Trophoblast cell (in vitro differentiated cells and primary cell): ENCODE results near the gene DNM1.

Experiments used
- DNase-seq, 2 donors: peaks; one replicate each; pipeline ENCODE4 v3.0.0-alpha.2; 2016
- H2AFZ ChIP-seq: 2 replicates; pipeline ENCODE4 v1.6.1; 2013; ENCODE audit warnings: low read length, moderate library complexity, mild to moderate bottlenecking; ENCODE audit not compliant: insufficient read depth, poor library complexity
- H2AK5ac ChIP-seq: 2 replicates; pipeline ENCODE4 v1.6.1; 2013; ENCODE audit warnings: mild to moderate bottlenecking, low read length
- H2BK120ac ChIP-seq: 2 replicates; pipeline ENCODE4 v1.6.1; 2013; ENCODE audit warnings: low read length, mild to moderate bottlenecking, moderate library complexity; ENCODE audit not compliant: insufficient read depth, poor library complexity
- H2BK12ac ChIP-seq: 2 replicates; pipeline ENCODE4 v1.6.1; 2013; ENCODE audit warnings: mild to moderate bottlenecking, low read length, moderate library complexity
- H2BK5ac ChIP-seq: 2 replicates; pipeline ENCODE4 v1.6.1; 2013; ENCODE audit warnings: low read length, low read depth, moderate library complexity, mild to moderate bottlenecking; ENCODE audit not compliant: poor library complexity
- H3K14ac ChIP-seq: 2 replicates; pipeline ENCODE4 v1.6.1; 2013; ENCODE audit warnings: mild to moderate bottlenecking, low read length
- H3K18ac ChIP-seq: 2 replicates; pipeline ENCODE4 v1.6.1; 2013; ENCODE audit warnings: mild to moderate bottlenecking, low read length
- H3K23ac ChIP-seq: 2 replicates; pipeline ENCODE4 v1.6.1; 2013; ENCODE audit warnings: low read length
- H3K27ac ChIP-seq: 2 replicates; pipeline ENCODE4 v1.5.1; 2013; ENCODE audit warnings: low read depth, mild to moderate bottlenecking, inconsistent platforms, low read length, moderate library complexity
- H3K27me3 ChIP-seq: 2 replicates; pipeline ENCODE4 v1.6.1; 2013; ENCODE audit warnings: inconsistent platforms, mild to moderate bottlenecking, low read length, moderate library complexity; ENCODE audit not compliant: insufficient read depth
- H3K36me3 ChIP-seq, 2 experiments: 1 replicate in 1 of 2; 2 replicates in 1 of 2; pipeline ENCODE4 v1.6.1; 2013; ENCODE audit warnings: low read length in 2 of 2, mild to moderate bottlenecking in 2 of 2, moderate library complexity in 1 of 2; ENCODE audit not compliant: insufficient read depth in 2 of 2, control insufficient read depth in 1 of 2
- H3K4ac ChIP-seq: 2 replicates; pipeline ENCODE4 v1.6.1; 2013; ENCODE audit warnings: low read depth, mild to moderate bottlenecking, low read length, moderate library complexity
- H3K4me1 ChIP-seq, 2 experiments: 1 replicate in 1 of 2; 2 replicates in 1 of 2; pipeline ENCODE4 v1.6.1; 2013; ENCODE audit warnings: low read length in 2 of 2, mild to moderate bottlenecking in 2 of 2, moderate library complexity in 1 of 2; ENCODE audit not compliant: insufficient read depth in 2 of 2, control insufficient read depth in 1 of 2
- H3K4me2 ChIP-seq: 2 replicates; pipeline ENCODE4 v1.6.1; 2013; ENCODE audit warnings: inconsistent platforms, mild to moderate bottlenecking, low read length, moderate library complexity
- H3K4me3 ChIP-seq: 2 replicates; pipeline ENCODE4 v1.5.1; 2013; ENCODE audit warnings: mild to moderate bottlenecking, low read depth, low read length, inconsistent platforms
- H3K79me1 ChIP-seq: one replicate; pipeline ENCODE4 v1.6.1; 2013; ENCODE audit warnings: low read length
- H3K79me2 ChIP-seq: 2 replicates; pipeline ENCODE4 v1.6.1; 2013; ENCODE audit warnings: low read length, mild to moderate bottlenecking; ENCODE audit not compliant: control insufficient read depth, insufficient read depth, poor library complexity
- H3K9ac ChIP-seq: 2 replicates; pipeline ENCODE4 v1.6.1; 2013; ENCODE audit warnings: mild to moderate bottlenecking, low read length
- H3K9me3 ChIP-seq: 2 replicates; pipeline ENCODE4 v1.6.1; 2013; ENCODE audit warnings: low read depth, mild to moderate bottlenecking, control low read depth, inconsistent platforms, low read length; ENCODE audit not compliant: insufficient read depth
- H4K12ac ChIP-seq: 2 replicates; pipeline ENCODE4 v1.6.1; 2013; ENCODE audit warnings: low read depth, mild to moderate bottlenecking, low read length, moderate library complexity
- H4K8ac ChIP-seq: 2 replicates; pipeline ENCODE4 v1.6.1; 2013; ENCODE audit warnings: low read depth, mild to moderate bottlenecking, low read length, moderate library complexity
- H4K91ac ChIP-seq: one replicate; pipeline ENCODE4 v1.6.1; 2013; ENCODE audit warnings: low read depth, mild to moderate bottlenecking, low read length, moderate library complexity
- WGBS: extraction: QIAGEN DNeasy Blood & Tissue Kit; methylation state at CpG from one replicate; pipeline ENCODE4 v1.1.7; 2013; ENCODE audit warnings: missing lambda C conversion rate; ENCODE audit not compliant: insufficient read length, insufficient coverage; ENCODE audit errors: extremely low coverage; 5-methylcytosine and 5-hydroxymethylcytosine counted together

The DNM1 gene

GRCh38 chr9:128167209-128167608 is 36.0 kb upstream of the DNM1 start:
- H4K8ac ChIP-seq = no peak overlapping the region
- H3K27ac ChIP-seq = no peak overlapping the region
- no peak overlapping the region for H2BK12ac ChIP-seq
- H3K23ac ChIP-seq = no peak overlapping the region
- H2AFZ ChIP-seq = no peak overlapping the region
- H2AK5ac ChIP-seq = no peak overlapping the region
- no peaks in the 10 kb centered on the region for H3K4me1 ChIP-seq
- H3K4me3 ChIP-seq = no peak overlapping the region
- H2BK120ac ChIP-seq = no peak overlapping the region
- H3K79me1 ChIP-seq = no peaks in the 10 kb centered on the region
- H3K4me2 ChIP-seq = no peak overlapping the region
- no peak overlapping the region for H4K12ac ChIP-seq
- no peak overlapping the region for H2BK5ac ChIP-seq
- no peaks in the 10 kb centered on the region for H3K79me2 ChIP-seq
- no peak overlapping the region for H3K4ac ChIP-seq
- no CpG with 5 or more reads among the region's 4 CpGs for WGBS
- H4K91ac ChIP-seq = no peak overlapping the region
- H3K27me3 ChIP-seq = no peaks in the 10 kb centered on the region
- peaks cover 3% of the 10 kb centered on the region for H3K9me3 ChIP-seq
- no peak overlapping the region for H3K18ac ChIP-seq
- H3K9ac ChIP-seq = no peak overlapping the region
- H3K14ac ChIP-seq = no peak overlapping the region
- no peak for DNase-seq
- H3K36me3 ChIP-seq = peaks cover 66 to 74% of the 10 kb centered on the region in 2 experiments

DNA sequence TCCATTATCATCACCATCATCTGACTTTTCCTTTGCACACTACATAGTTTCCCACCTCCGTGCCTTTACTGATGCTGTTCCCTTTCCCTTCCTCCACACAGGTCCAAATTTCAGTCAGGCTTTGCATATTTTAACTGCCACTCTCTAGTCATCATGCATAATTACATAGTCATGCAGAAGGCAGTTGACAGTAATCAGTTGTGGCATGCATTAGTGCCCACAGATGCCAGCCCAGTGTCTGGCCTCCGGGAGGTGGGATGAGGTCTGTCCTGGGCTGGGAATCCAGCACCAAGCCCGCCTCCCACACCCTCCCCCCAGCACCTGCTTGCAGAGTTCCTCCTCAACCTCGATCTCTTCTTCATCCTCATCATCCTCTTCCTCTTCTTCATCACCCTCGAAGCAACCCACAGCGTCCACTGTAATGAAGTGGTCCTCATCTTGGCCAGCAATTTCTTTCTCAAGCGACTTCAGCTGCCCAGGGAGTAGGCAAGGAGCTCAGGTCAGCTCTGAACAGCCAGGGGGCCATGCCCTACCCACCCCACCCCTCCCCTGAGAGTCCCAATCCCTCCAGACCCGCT is 34.4 kb upstream of the DNM1 start:
- no CpG with 5 or more reads among the region's 8 CpGs for WGBS
- no peaks in the 10 kb centered on the region for H3K79me2 ChIP-seq
- no peak overlapping the region for H3K27ac ChIP-seq
- H3K4ac ChIP-seq = no peak overlapping the region
- H2AFZ ChIP-seq = no peak overlapping the region
- H3K79me1 ChIP-seq = no peaks in the 10 kb centered on the region
- no peak overlapping the region for H3K23ac ChIP-seq
- peaks cover 3% of the 10 kb centered on the region for H3K9me3 ChIP-seq
- no peak overlapping the region for H2BK12ac ChIP-seq
- no peak overlapping the region for H3K14ac ChIP-seq
- H3K18ac ChIP-seq = no peak overlapping the region
- no peak overlapping the region for H2BK120ac ChIP-seq
- H3K36me3 ChIP-seq = peaks cover 55 to 58% of the 10 kb centered on the region in 2 experiments
- H4K91ac ChIP-seq = no peak overlapping the region
- H3K4me1 ChIP-seq = no peaks in the 10 kb centered on the region
- H3K4me2 ChIP-seq = no peak overlapping the region
- H2AK5ac ChIP-seq = no peak overlapping the region
- H3K4me3 ChIP-seq = no peak overlapping the region
- no peak overlapping the region for H4K8ac ChIP-seq
- H3K9ac ChIP-seq = no peak overlapping the region
- H4K12ac ChIP-seq = no peak overlapping the region
- DNase-seq = peak in 1 of 2 donors; percentile 76
- no peaks in the 10 kb centered on the region for H3K27me3 ChIP-seq
- H2BK5ac ChIP-seq = no peak overlapping the region

DNA sequence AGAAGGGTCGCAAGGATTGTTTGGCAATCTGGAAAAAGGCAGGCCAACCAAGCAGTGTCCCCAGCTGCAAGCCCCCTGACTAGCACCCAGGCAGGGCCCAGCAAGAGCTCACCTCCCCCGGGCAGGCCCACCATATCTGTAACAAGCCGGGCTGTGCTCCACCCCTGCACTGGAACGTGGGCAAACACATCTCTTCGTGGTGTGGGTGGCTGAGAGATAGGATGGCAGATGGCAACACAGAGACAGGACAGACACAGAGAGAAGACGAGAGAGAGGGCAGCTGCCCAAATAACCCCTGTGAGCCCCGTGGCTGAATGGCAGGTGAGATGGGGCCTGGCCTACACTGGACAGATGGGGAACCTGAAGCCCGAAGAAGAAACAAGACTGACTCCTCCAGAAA is 33.7 kb upstream of the DNM1 start:
- no peak overlapping the region for H2AFZ ChIP-seq
- H3K9me3 ChIP-seq = peaks cover 3% of the 10 kb centered on the region
- H3K4me3 ChIP-seq = no peak overlapping the region

DNA sequence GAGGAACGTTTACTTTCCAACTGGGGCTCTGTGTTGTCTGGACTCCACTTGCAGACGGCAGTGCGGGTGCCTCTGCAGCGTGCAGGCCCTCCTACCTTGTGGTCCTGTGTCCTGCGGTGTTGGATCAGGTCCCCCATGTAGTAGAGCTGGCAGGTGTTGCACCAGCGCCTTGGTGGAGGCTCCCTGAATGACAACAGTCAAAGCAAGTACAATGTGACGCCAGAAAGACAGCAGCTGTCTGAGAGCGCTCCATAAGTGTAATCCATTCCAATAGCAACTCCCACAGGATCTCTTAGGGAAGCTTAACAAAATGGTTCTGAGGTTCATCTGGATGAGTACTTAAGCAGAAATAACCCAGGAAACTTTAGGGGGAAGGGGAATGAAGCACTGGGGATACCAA is 33.3 kb upstream of the DNM1 start:
- Histone ChIP-seq H2AK5ac (no peak overlapping the region), H2BK12ac (no peak overlapping the region), H3K4me2 (no peak overlapping the region), H3K79me1 (no peaks in the 10 kb centered on the region), H2AFZ (no peak overlapping the region), H3K9me3 (peaks cover 3% of the 10 kb centered on the region), H3K27ac (no peak overlapping the region), H4K91ac (no peak overlapping the region), H2BK5ac (no peak overlapping the region), H3K79me2 (no peaks in the 10 kb centered on the region), H4K12ac (no peak overlapping the region), H3K9ac (no peak overlapping the region), H3K23ac (no peak overlapping the region), H3K4ac (no peak overlapping the region), H3K4me3 (no peak overlapping the region), H3K36me3 (peaks cover 48 to 56% of the 10 kb centered on the region in 2 experiments), H4K8ac (no peak overlapping the region), H3K4me1 (no peaks in the 10 kb centered on the region), H2BK120ac (no peak overlapping the region), H3K27me3 (no peaks in the 10 kb centered on the region), H3K18ac (no peak overlapping the region), H3K14ac (no peak overlapping the region)
- no CpG with 5 or more reads among the region's 8 CpGs for WGBS
- no peak for DNase-seq

More for the DNA sequence above, 33.7 kb upstream of the DNM1 start:
- no peak overlapping the region for H3K4me2 ChIP-seq
- H2AK5ac ChIP-seq = no peak overlapping the region
- H2BK120ac ChIP-seq = no peak overlapping the region
- H4K8ac ChIP-seq = no peak overlapping the region
- no peak overlapping the region for H2BK12ac ChIP-seq
- no peaks in the 10 kb centered on the region for H3K27me3 ChIP-seq
- WGBS = no CpG with 5 or more reads among the region's 8 CpGs
- no peaks in the 10 kb centered on the region for H3K79me2 ChIP-seq
- H3K36me3 ChIP-seq = peaks cover 52 to 57% of the 10 kb centered on the region in 2 experiments
- no peaks in the 10 kb centered on the region for H3K4me1 ChIP-seq
- no peak for DNase-seq
- H2BK5ac ChIP-seq = no peak overlapping the region
- H4K12ac ChIP-seq = no peak overlapping the region
- no peak overlapping the region for H3K18ac ChIP-seq
- no peaks in the 10 kb centered on the region for H3K79me1 ChIP-seq
- no peak overlapping the region for H3K9ac ChIP-seq
- no peak overlapping the region for H3K23ac ChIP-seq
- H3K4ac ChIP-seq = no peak overlapping the region
- H4K91ac ChIP-seq = no peak overlapping the region
- no peak overlapping the region for H3K14ac ChIP-seq
- no peak overlapping the region for H3K27ac ChIP-seq
